Posterior cingulate gyrus (tissue), 11 donors: ENCODE measurements around the gene POLD4.

Experiments used
- DNase-seq, 10 donors: peaks; one replicate each; pipeline versions ENCODE4 v3.0.0 to v3.0.0-alpha.2; 2020 to 2021; ENCODE audit warnings: mixed read lengths in 3 of 10
- intact Hi-C: fragments of 100-400 bp; cut with DNase I; formaldehyde crosslinking; loops from one replicate; pipeline ENCODE4 v1.15.1; 2023

POLD4 gene

DNA sequence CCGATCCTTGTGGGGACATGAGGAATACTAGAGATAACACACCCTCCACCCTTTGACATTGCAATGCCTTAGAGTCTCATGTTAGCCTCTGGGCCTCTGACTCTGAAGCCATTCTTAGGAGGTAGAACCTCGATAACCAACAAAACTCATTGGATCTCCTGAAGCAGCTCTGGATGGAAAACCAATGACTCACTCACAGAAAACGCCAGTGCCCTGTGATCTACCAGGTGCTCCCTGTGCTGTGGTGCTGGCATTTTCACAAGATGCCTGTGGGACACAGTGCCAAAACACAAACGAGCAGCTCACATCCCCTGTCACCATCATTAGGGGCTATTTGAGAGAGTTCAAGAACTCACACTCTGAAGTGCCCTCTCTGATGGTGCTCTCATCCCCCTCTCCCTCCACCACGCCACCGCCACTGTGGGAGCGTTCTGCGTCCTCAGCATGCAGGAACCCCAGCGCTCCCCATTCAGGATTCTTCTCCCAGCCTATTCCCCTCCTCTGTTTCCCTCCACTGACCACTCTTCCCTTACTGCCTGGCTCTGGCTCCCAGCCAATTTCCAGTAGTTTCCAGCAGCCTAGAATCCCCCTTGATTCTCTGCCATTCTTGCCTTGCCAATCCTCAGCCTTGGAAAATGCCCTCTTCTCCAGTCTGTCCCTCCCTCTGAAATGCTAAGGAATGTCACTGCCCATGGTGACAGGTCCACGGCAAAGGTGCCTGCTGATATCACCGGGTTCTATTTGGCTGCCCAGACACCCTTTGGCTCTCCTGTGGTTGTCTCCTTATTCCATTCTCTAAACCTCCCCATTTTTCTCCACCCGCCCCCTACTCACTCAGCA lies 4.7 kb upstream of the POLD4 start:
- DNase-seq = peak in 2 of 10 donors; percentile 19 to 33
- intact Hi-C loops = no loop called here

GRCh38 chr11:67356864-67357561 lies 3.7 kb upstream of the POLD4 start:
- peak in 8 of 10 donors; percentile 32 to 89 (median 56) for DNase-seq
- intact Hi-C loops = no loop called here

DNA sequence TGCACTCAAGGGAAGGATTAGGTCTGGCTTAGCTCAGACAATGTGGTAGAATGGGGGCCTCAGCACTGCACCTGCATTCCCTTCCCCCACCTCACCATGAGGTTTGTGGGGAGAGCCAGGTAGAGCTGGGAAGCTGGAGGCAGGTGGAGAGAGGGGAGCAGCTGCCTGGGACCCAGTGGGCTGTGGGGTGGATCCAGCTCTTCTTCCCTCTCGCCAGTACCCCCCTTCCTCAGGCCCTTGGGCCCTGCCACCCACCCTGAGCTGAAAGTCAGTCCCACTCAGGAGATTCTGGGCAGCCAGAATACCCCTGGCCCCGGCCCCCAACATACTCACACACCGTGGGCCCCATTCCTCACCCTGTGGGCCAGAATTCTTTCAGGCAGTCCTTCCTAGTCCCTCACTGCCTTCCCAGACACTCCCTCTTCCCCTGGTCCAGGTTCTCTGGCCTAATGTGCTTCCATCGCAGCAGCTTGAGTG lies 3.1 kb upstream of the POLD4 start:
- peak in 3 of 10 donors; percentile 47 to 72 (median 57) for DNase-seq

DNA sequence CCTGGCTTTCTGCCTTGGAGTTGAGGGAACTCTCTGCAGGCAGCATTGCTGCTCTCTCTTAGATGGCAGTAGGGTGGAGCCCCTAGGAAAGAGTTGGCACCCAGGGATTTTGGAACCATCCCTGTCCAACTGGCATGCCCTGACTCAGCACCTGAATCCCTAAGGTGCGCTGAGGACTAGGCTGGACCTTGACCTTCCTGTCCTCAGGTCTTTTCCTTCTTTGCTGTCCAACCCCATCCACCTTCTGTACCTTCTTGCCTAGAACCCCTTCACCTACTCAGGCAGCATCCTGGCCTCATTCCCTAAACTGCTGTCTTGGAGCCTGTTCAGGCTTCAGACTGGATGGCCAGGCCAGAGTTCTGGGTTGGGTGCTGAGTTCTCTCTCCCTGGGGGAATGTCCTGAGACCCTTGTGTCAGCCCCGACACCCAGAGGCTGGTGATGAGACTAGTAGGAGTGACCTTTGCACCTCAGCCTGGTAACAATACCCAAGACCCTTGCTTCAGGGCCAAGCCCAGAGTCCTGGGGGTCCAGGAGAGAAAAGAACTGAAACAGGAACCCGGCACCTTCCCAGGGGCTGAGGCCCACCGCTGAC lies 2.5 kb upstream of the POLD4 start:
- DNase-seq = peak in 2 of 10 donors; percentile 25 to 53
- intact Hi-C loops = no loop called here

More for the DNA sequence above, 3.1 kb upstream of the POLD4 start:
- intact Hi-C loops = no loop called here

DNA sequence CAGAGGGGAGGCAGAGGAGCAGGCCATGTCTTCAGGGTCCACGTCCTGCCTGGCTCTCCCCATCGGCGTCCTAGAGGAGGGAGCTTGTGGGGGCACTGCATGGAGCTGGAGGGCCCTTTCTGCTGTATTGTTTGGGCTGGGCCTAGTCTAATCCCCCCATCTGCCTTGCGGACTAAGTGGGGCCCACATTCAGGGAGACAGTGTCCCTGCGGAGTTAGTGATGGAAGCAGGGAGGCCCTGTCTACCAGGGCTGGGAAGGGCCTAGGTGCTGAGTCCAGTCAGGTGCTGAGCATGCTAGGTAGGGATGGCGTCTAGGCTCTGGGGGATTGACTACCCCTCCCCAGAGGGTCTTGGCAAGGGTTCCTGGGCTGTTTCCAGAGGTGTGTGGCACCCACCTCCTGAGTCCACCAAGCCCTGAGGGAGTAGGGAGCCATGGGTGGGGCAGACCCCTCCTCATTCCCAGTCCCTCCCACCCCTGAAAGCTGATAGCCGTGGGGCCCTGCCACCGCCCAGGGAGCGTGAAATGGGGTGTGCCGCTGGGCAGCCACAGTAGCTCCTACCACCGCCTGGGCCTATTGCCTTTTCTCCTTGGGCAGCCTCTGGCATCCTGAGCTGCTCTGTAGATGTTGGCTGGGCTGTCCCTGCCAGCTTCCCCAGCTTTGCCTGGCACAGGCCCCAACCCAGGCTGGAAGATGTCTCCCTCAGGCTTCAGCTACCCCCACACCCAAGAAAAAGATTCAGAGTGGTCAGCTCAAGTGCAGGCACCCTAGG lies 1.9 kb upstream of the POLD4 start:
- DNase-seq = peak in 3 of 10 donors; percentile 52 to 73 (median 60)
- intact Hi-C loops = no loop called here

DNA sequence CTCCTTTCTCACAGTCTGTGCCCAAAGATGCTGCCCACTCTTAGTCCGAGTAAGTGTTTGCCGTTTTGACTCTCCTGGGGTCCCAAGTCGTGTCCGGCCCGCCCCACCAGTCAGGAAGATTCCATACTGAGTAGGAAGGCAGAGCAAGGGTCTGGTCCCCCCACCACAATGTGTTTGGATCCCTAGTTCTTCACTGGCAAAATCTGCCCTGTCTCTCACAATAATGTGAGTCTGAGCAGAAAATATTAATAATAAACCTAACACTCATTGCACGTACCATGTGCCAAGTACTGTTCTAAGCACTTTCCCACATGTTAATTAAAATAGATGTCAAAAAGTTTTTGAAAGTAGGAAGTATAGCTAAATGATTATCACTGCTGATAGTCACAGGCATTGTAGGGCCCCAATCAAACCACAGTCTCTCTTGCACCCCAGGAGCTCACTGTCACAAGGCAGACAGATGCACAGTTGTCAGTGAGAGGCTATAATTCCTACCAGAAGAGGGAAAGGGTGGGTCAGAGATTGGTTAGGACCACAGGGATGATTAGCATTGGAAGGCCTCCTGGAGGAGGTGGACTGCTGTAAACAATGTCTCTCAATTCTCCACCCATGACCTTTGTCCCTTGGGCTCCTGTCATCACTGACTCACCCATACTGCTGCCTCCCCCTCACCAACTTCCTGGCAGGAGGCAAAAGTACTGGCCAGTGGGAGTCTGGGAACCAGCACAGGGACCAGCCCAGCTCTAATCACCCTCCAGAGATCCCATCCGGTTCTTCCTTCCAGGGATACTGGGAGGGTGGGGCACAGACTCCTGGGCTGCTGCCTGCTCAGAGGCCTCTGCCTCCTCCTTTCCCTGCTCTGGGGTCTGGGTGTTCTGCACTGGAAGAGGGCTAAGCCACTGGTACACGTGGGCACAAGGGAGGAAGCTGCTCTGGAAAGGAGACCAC lies 1.0 kb upstream of the POLD4 start:
- DNase-seq = peak in 2 of 10 donors; percentile 38 to 62
- intact Hi-C loops = loop anchor here (5.0 kb wide), 1 partner anchor 153 kb away; the partner anchor contains the start of genes CDK2AP2 and PITPNM1

DNA sequence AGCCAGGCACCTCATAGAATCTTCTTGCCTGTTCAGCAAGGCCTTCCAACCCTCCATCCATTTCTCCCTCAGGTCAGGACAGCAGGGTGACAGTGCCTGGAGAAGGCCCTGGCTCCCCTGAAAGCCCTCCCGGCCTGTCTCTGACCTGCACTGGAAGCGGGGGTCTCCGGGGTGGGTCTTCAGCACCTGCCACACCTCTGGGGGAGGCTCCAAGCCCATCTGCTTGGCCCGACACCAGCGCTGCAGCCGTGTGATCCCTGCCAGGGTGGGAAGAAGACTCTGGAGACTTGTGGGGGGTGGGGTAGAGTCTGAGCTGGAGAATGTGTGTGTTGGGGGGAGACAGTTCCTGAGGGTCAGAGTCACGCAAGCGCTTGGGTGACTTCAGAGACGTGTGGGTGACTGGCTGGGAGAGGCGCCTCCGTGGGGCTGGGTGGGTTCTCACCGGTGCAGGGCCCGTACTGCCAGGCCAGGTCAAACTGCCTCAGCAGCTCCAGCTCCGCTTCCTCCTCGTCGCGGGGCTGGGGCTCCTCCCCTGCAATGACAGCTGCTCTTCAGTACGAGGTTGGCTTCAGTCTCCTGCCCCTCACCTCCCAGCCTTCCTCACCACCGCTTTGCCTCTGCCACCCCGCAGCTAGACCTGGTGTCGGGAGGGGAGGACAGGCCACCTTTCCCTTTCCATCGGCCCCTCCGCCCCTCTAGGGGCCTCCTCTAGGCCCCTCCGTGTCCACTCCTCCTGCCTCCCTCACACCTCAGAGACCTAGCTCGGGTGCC lies 615 bp downstream of the POLD4 start:
- peak in 3 of 10 donors; percentile 16 to 75 (median 30) for DNase-seq
- intact Hi-C loops = loop anchor here (5.0 kb wide), 1 partner anchor 155 kb away; the partner anchor contains the start of genes CDK2AP2 and PITPNM1

GRCh38 chr11:67351275-67352005 lies 1.9 kb downstream of the POLD4 start:
- DNase-seq = peak in 7 of 10 donors; percentile 45 to 93 (median 57)
- intact Hi-C loops = loop anchor here (1.0 to 5.0 kb wide), 2 partner anchors 31 to 156 kb away; partner anchors contain the start of genes CDK2AP2 and PITPNM1

- intact Hi-C loops = loop anchor here (5.0 kb wide), 1 partner anchor 157 kb away; the partner anchor contains the start of genes CDK2AP2 and PITPNM1
- DNase-seq = peak in 1 of 10 donors; percentile 27
Measured at GRCh38 chr11:67349928-67350465, 3.3 kb downstream of the POLD4 start.

GRCh38 chr11:67349457-67349856 lies 3.9 kb downstream of the POLD4 start:
- peak in 2 of 10 donors; percentile 10 to 32 for DNase-seq
- intact Hi-C loops = no loop called here

GRCh38 chr11:67349036-67349435 lies 4.3 kb downstream of the POLD4 start:
- intact Hi-C loops = no loop called here
- peak in 1 of 10 donors; percentile 7 for DNase-seq

DNA sequence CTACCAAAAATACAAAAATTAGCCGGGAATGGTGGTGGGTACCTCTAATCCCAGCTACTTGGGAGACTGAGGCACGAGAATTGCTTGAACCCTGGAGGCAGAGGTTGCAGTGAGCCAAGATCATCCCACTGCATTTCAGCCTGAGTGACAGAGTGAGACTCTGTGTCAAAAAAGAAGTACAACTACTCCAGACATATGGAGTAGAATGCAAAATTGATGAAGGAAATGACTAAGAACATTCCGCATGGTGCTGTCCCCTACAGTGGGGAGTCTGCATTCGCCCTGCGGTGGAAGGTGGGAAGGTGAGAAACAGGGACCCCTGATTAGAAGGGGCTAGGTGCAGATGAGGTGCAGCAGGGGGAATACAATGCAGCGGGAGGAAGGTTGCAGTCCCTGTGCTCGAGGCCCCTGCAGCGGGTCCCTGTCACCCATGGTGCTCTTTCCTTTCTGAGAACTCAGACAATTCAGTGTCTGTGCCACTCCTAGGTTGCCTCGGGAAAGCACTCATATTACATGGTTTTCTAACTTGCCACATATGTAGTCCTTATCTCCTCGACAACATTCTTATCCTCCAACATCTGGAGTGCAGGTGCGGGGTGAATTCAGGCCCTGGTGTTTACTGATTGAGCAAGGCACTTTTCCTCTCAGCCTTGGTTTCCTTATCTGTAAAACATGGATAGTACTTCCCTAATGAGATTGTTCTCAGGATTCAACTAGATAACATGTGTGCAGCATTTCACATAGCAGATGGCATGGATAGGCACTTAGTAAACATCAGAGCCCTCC lies 5.2 kb downstream of the POLD4 start:
- peak in 2 of 10 donors; percentile 16 to 49 for DNase-seq
- intact Hi-C loops = no loop called here

- intact Hi-C loops = no loop called here
- DNase-seq = no peak
Measured at GRCh38 chr11:67345920-67346819, 7.2 kb downstream of the POLD4 start.

- DNase-seq = peak in 2 of 10 donors; percentile 20 to 46
- intact Hi-C loops = no loop called here
Measured at GRCh38 chr11:67345247-67345919, 8.0 kb downstream of the POLD4 start.
